Right renal pelvis (tissue), 4 donors: ENCODE results near the gene CEP20. TPM values are rescaled to one million over a fixed set of nuclear protein-coding genes. Genes with fewer than 3 reads are reported as not detected.

Source experiments
- DNase-seq, 4 donors: peaks; one replicate each; pipeline ENCODE4 v3.0.0-alpha.2; 2013; ENCODE audit warnings: low read depth in 4 of 4, low spot score in 3 of 4, missing footprints in 1 of 4
- polyA plus RNA-seq, 4 donors: library from polyadenylated mRNA; unstranded; fragments of 120-200 nt; gene quantifications; one replicate each; pipeline ENCODE4 v1.2.1, GENCODE V29; 2013; ENCODE audit not compliant: insufficient read length in 4 of 4

CEP20 gene
- polyA plus RNA-seq, 4 donors: 36.1 to 51.3 (median 44.9) TPM

DNA sequence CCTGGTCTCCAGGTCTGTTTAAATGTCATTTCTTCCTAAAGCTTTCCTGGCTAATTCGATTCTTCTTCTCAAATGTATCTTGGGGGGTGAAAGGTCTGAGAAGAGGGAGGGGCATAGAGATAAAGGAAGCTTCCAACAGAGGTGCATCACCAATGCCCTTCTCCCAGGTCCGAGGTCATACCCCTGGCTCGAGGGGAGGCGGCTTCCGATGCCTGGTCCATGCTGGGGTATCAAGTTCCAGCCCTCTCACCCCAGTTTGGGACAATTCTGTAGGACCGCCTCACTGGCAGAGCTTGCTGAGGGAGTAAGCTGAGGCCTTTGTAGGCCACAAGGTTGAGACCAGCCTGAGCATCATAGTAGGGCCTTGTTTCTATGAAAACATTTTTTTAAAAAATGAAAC is 10.3 kb upstream of the CEP20 start:
- DNase-seq: no peak

DNA sequence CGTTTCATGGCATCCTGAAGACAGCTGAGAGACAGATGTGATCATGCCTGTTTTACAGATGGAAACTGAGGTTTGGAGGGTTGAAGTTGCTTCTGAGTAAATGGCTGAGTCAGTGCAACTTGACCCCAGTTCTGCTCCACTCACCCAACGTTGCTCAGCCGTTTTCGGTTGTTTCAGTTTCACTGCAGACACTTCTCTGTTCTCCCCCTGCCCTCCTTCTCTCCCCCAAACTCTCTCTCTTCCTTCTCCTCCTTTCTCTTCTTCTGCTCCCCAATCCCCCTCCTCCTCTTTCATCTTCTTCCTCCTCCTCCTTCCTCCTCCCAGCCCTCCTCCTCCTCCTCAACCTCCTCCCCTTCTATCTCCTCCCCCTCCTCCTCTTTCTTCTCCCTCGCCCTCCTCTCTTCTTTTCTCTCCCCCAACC is 9.4 kb upstream of the CEP20 start:
- no peak for DNase-seq

DNA sequence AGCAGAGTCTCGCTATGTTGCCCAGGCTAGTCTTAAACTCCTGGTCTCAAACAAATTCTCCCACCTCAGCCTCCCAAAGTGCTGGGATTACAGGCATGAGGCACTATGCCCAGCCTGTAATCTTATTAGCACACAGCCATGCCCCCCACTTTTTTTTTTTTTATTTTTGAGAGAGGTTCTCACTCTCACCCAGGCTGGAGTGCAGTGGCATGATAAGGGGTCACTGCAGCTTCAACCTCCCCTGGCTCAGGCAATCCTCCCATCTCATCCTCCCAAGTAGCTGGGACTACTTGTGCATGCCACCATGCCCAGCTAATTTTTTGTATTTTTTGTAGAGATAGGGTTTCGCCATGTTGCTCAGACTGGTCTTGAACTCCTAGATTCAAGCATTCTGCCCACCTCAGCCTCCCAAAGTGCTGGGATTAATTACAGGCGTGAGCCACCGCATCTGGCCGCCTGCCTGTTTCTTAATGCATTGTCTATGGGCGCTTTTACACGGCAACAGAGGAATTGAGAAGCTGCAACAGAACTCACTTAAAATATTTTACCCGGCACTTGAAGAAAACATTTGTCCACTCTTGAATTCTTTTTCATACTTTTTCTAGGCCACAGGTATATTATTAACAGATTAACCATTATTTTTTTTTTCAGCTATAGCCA is 8.8 kb upstream of the CEP20 start:
- DNase-seq: no peak

DNA sequence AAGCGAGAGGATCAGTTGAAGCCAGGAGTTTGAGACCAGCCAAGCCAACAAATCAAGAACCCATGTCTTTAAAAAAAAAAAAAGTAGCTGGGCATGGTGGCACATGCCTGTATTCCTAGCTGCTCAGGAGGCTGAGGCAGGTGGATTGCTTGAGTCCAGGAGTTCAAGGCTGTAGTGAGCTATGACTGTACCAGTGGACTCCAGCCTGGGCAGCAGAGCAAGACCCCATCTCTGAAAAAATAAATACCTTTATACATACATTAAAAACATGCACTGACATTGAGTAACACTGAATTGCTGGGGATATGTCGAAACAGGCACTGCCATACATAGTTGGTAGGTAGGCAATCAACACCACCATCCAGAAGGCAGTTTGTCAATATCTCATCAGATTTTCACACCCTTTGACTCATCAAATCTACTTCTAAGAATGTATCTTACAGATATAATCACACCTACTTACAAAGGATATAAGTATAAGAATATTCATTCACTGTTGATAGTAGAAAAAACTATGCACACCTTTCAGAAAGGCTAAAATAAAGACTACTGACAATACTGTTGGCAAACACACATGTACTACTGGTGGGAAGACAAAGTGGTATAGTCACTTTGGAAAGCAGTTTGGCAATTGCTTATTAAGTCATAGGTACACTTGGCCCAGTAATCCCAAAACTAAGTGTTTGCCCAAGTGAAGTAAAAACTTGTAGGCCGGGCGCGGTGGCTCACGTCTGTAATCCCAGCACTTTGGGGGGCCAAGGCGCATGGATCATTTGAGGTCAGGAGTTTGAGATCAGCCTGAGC is 6.4 kb upstream of the CEP20 start:
- no peak for DNase-seq

DNA sequence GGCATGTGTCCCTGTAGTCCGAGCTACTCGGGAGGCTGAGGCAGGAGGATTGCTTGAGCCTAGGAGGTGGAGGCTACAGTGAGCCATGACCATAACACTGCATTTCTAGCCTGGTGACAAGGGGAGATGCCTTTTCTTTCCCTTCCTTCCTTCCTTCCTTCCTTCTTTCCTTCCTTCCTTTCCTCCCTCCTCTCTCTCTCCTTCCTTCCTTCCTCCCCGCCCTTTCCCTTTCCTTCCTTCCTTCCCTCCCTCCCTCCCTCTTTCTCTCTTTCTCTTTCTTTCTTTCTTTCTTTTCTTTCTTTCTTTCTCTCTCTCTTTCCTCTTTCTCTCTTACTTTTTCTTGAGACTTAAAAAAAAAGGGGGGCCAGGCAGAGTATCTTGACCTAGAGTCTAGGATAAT is 3.1 kb upstream of the CEP20 start:
- no peak for DNase-seq

DNA sequence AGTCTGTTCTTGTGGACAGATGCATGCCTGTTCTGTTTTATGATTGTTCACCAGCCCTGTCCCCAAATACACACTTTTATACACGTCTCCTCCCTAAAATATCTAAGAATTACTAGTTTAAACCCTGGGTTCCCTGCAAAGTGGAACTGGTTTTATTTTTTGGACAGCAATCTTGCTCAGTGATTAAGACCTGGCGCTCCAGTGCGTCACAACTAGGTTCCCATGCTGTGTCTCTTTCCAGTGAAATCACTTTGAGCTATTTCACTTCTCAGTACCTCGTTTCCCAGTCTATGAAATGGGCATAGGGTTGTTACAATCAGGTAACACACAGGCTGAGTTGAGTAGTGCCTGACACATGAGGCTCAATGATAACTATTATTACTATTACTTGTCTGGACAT is 1.1 kb downstream of the CEP20 start:
- DNase-seq: no peak

DNA sequence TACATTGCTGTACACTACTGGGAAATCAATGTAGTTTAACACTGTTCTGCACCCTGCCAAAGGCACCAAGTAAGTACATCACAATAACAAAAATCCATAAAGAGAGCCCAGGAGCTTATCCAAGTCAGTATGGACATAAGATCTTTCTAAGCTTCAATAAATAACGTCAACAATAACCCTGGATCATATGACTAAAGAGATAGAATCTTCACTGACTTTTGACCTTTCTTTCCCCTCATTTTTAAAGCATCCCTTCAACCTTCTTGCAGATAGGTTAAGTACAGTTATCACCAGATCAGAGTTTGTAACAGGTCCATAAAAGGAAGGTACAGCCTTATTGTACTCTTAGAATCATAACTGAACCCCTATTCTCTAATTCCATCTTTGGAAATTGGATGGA is 2.3 kb downstream of the CEP20 start:
- DNase-seq: no peak

DNA sequence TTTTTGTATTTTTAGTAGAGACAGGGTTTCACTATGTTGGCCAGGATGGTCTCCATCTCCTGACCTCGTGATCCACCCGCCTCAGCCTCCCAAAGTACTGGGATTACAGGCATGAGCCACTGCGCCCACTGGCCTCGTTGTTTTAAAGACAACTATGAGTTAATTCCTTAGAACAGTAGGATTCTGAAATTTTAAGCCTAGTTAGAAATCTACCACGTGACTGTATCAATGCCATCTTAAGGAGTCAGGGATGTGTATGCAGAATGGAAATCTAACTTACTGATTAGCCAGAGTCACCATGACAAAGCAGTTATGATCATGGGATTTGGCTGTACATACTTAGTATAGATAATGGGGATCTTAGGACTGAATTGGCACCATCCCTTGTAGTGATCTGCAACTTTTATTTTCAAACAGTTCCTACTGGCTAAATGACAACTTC is 2.8 kb downstream of the CEP20 start:
- no peak for DNase-seq

DNA sequence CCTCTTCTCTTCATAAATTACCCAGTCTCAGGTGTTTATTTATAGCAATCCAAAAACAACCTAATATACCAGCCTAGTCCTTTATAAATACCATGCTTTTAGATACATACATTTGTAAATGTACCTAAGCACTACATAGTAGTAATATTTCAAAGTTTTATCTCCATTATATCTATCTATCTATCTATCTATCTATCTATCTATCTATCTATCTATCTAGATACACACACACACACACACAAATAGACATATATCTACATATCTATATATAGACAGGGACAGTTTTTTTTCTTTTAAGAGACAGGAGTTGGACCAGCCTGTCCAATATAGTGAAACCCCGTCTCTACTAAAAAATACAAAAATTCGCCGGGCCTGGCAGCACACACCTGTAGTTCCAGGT is 5.8 kb downstream of the CEP20 start:
- DNase-seq: no peak

DNA sequence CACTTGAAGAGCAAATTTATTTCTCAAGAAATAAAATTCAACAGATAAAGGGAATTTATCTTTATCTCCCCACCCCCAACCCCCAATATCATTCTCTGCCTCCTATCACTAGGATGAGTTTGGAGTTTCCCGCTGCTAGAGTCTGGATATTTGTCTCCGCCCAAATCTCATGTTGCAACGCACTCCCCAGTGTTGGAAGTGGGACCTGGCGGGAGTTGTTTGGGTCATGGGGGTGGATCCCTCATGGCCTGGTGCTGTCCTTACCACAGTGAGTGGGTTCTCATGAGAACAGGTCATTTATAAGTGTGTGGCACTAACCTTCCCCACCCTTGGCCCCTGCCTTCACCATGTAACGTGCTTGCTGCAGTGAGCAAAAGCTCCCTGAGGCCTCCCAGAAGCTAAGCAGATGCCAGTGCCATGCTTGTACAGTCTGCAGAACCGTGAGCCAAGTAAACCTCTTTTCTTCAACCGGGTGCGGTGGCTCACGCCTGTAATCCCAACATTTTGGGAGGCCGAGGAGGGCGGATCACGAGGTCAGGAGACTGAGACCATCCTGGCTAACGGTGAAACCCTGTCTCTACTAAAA is 6.5 kb downstream of the CEP20 start:
- DNase-seq: no peak

DNA sequence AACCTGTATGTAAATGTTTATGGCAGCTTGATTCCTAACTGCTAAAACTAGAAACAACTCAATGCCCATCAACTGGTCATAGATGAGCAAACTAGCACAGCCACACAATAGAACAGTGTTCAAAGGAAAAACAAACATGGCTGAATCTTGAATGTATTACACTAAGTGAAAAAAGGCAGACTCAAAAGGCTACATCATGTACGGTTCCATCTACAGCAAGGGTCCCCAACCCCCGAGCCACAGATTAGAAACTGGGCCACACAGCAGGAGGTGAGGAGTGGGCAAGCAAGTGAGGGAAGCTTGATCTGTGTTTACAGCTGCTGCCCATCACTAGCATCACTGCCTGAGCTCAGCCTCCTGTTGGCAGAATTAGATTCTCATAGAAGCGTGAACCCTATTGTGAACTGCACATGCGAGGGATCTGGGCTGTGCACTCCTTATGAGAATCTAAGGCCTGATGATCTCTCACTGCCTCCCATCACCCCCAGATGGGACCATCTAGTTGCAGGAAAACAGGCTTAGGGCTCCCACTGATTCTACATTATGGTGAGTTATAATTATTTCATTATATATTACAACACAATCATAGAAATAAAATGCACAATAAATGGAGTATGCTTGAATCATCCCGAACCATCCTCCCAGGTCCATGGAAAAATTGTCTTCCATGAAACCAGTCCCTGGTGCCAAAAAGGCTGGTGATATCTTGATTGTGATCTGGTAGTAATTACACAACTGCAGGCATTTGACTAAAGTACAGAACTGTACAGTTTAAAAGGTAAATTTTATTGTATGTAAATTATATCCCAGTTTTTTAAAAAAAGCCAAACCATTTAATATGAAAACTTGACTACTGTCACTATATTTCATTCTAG is 7.7 kb downstream of the CEP20 start:
- DNase-seq: no peak

DNA sequence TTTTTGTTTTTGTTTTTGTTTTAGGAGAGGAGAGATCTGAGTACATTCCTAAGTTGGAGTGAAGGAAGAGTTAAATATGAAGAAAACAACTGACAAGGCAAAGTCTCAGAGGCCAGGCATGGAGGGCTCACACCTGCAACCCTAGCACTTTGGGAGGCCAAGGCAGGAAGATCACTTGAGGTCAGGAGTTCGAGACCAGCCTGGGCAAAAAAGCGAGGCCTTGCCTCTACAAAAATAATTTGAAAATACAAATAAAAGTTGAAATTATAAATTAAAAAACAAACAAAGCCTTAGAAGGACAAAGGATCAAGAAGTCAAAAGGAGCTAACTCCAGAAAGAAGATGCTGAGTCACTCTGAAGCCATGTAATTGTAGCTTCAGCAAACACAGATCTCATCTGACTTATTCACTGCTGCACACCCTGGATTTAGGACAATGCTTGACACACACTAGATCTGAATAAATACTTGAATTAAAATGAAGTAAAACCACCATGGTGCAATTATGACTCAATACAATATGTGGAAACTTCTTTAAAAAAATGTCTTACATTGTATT is 9.1 kb downstream of the CEP20 start:
- DNase-seq: no peak

DNA sequence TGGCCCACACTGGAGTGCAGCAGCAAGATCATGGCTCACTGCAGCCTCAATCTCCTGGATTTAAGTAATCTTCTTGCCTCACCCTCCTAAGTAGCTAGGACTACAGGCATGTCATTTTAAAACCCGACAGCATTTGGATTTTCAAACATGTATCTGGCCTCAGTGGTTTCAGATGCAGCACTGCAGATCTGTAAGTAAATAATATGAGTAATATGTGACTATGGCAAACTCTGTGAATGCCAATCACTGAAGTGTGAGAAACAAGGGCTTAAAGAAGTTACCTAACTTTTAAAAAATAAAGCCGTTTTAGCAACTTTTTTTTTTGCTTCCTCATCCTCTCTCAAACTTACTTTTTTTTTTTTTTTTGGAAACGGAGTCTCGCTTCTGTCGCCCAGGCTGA is 11.9 kb downstream of the CEP20 start:
- no peak for DNase-seq

DNA sequence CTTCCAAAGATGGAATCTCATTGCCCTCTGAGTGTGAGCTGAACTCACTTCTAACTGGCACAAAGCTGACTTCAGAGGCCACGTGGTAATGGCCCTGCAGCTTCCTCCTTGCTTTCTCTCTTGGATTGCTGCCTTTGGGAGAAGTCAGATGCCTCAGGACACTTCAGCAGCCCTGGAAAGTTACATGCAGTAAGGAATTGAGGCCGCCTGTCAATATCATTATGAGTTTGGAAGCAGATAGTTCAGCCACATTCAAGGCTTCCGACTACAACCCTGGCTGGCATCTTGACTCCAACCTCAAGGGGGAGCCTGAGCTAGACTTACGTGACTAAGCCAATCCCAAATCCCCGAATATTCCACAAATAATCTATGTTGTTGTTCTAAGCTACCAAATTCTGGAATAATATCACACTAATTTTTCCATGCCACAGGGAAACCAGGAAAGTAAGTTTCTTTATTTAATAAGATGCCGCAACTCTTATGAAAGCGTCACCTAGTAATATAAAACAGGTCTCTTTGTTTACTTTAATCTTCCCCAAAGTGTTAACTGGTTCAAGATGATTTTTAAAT is 13.6 kb downstream of the CEP20 start:
- peak in 1 of 4 donors; percentile 30 for DNase-seq

DNA sequence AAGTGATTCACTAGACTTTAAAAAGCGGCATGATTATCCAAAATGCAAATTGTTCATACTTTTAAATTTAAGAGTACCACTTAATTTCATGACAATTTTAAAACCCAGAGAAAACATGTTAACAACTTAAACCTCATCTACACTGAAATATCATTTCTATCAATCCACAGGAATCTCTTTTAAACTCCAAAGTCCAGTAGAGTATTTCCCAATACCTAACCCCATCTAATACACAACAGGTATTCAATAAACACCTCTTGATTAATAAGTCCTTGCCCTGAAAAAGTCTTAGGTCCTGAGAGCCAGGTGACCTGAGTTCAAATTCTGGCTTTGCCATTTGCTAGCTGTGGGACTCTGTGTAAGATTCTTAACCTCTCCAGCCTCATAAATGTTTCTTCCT is 14.7 kb downstream of the CEP20 start:
- no peak for DNase-seq

DNA sequence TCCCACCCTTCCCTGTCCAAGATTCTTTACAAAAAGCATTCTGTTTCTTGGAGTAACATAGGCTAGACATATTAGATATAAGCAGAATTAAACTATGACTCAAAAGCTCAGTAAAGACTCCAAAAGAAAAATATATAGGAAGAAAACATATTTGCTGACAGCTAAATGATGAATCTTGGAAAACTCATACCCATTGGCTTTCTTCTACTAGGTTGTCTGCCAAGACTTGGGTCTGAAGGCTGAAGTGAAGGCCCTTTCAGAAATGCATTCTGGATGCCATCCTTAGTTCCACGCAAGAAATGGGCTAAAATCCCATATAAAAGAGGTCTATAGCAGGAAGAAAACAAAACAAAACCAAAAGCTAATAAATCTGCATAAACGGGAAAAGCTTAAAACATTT is 15.1 kb downstream of the CEP20 start:
- DNase-seq: no peak

DNA sequence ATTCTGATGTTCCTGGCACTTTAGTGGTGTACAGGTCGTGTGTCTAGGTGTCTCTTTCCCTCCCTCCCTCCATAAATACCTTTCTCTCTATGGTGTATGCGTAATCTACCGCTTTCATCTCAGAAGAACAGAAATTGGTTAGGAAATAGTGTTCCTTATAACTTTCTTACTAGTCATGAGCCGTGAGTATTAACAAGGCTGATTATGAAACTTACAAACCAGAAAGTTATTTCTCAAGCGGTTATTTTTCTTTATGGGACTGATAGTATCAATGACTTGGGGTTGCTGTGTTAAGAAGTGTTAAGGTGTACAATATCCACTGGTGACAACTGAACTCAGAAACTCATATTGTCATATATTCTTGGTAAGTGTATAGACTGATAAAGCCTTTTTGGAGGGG is 18.4 kb downstream of the CEP20 start:
- no peak for DNase-seq

DNA sequence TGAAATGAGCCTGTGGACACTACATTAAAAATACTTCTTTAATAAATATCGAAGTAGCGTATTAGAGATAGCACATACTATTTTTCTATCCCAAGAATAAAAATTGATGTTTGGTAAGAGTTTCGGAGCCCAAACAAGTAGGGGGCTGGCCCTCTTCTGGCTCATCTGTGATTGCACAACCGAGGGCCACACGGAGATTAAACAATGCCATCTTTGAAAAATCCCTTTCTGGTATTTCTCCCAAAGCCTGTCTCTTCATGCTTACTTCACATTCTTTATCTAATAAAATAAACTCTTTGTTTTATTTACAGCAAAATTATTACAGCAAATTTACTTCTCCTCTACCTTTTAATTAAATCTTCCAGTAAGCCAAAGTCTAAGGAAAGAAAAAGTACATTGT is 22.0 kb downstream of the CEP20 start:
- DNase-seq: no peak

DNA sequence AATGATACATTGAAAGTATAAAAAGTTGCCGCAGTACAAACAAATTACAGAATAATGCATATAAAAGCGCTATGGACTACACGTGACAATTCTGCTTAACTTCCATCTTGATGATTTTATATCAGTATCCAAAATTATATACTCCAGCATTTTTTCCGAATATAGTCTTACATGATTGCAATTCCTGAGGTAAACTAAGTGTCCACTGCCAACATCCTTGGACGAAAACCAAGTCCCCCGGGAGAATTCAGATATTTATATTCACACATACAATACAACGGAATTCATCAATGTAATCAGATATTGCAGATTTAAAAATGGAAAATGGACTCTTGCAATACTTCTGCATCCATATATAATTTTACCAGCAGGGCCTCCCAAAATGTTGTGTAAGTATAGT is 22.7 kb downstream of the CEP20 start:
- no peak for DNase-seq

DNA sequence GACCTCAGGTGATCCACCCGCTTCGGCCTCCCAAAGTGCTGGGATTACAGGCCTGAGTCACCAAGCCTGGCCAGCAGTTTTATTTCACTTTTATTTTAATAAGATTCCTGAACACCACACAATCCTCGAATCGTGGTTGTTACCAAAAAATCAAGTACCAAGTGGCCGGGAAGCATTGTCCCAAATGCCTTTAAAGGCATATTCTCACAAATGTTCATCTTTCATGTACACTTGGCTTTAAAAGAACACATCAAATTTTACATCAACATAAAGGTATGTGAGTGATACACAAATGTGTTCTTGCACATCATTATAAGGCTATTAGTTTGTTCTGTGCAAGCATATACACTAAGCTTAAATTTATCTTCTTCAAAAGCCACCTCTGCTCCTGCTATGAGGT is 23.5 kb downstream of the CEP20 start:
- no peak for DNase-seq
